ENCODE data around the gene PSMA5. TPM values are rescaled to one million over a fixed set of nuclear protein-coding genes. Genes with fewer than 3 reads are reported as not detected.
"Not testable (repeated sequence)": the region's sequence is repeated elsewhere in the genome, so short reads cannot be mapped to it uniquely, and the experiment has no call there.

PSMA5 gene
- total RNA-seq, 2 experiments from 2014 or later = 174 to 189 TPM

- POLR2A ChIA-PET = interaction anchor here (1.0 to 1.7 kb wide), 3 partner anchors 87 to 120 kb away, joined by 4 to 7 read pairs (median 5); partner anchors contain the start of genes ATXN7L2 and PSRC1
- DNase-seq = no peak
- peak overlapping the region; percentile 82 for H3K4me3 Mint-ChIP-seq
- peak overlapping the region; percentile 13 for H3K27ac Mint-ChIP-seq
- no peaks in the 10 kb centered on the region for H3K9me3 Mint-ChIP-seq (ENCODE audit: insufficient read depth)
- peaks cover 34% of the 10 kb centered on the region for H3K27me3 Mint-ChIP-seq (ENCODE audit: low read depth)
- peaks cover 10% of the 10 kb centered on the region for H3K36me3 Mint-ChIP-seq (ENCODE audit: low read depth)
- peaks cover 41% of the 10 kb centered on the region for H3K4me1 Mint-ChIP-seq (ENCODE audit: low read depth)
- CTCF ChIA-PET = interaction anchor here (0.9 to 8.8 kb wide), 9 partner anchors 10 to 198 kb away, joined by 3 to 166 read pairs (median 20); partner anchors contain the start of gene PSRC1
- no peak for ATAC-seq
Observed at GRCh38 chr1:109396871-109397580, 29.2 kb downstream of the PSMA5 start.

DNA sequence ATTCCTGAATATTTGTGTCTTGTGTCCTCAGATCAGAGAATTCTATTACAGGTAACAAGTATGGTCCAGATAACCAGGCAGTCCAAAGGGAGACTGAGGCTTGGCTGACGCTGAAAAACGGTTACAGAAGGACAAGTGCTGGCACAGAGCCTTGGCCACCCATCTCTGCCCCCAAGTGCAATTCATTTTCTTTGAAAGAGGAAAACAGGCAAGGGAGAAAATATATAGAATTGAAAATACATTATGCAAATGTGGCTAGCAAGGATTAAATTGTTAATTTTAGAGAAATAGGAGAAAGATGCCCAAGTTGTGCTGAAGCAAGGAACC, 29.8 kb downstream of the PSMA5 start:
- Mint-ChIP-seq H3K27ac (no peak overlapping the region), H3K4me1 (ENCODE audit: low read depth) (peaks cover 44% of the 10 kb centered on the region), H3K36me3 (ENCODE audit: low read depth) (peaks cover 8% of the 10 kb centered on the region), H3K27me3 (ENCODE audit: low read depth) (peaks cover 36% of the 10 kb centered on the region), H3K9me3 (ENCODE audit: insufficient read depth) (no peaks in the 10 kb centered on the region), H3K4me3 (peak overlapping the region; percentile 82)
- ChIA-PET CTCF (interaction anchor here (0.8 to 8.8 kb wide), 7 partner anchors 10 to 197 kb away, joined by 3 to 166 read pairs (median 4); no protein-coding TSS in a partner anchor), POLR2A (no interaction called here)
- DNase-seq (no peak), ATAC-seq (no peak)

GRCh38 chr1:109395602-109396512, 30.4 kb downstream of the PSMA5 start:
- H3K4me3 Mint-ChIP-seq = no peak overlapping the region
- ATAC-seq = no peak
- H3K27ac Mint-ChIP-seq = no peak overlapping the region
- no peak for DNase-seq
- POLR2A ChIA-PET = no interaction called here
- H3K4me1 Mint-ChIP-seq (ENCODE audit: low read depth) = peaks cover 44% of the 10 kb centered on the region
- H3K27me3 Mint-ChIP-seq (ENCODE audit: low read depth) = peaks cover 37% of the 10 kb centered on the region
- H3K36me3 Mint-ChIP-seq (ENCODE audit: low read depth) = peaks cover 4% of the 10 kb centered on the region
- CTCF ChIA-PET = interaction anchor here (0.7 to 8.8 kb wide), 8 partner anchors 9 to 196 kb away, joined by 3 to 166 read pairs (median 4); no protein-coding TSS in a partner anchor
- H3K9me3 Mint-ChIP-seq (ENCODE audit: insufficient read depth) = no peaks in the 10 kb centered on the region

- H3K4me3 Mint-ChIP-seq; H3K36me3 Mint-ChIP-seq (ENCODE audit: low read depth); H3K27ac Mint-ChIP-seq; H3K9me3 Mint-ChIP-seq (ENCODE audit: insufficient read depth); DNase-seq; POLR2A ChIA-PET; ATAC-seq: not testable (repeated sequence)
- CTCF ChIA-PET = interaction anchor here (0.7 to 8.8 kb wide), 3 partner anchors 64 to 131 kb away, joined by 3 to 166 read pairs (median 4); no protein-coding TSS in a partner anchor
- Mint-ChIP-seq H3K4me1 (ENCODE audit: low read depth) (peaks cover 44% of the 10 kb centered on the region), H3K27me3 (ENCODE audit: low read depth) (peaks cover 40% of the 10 kb centered on the region)
Observed at GRCh38 chr1:109395282-109395599, 31.0 kb downstream of the PSMA5 start.

- ChIA-PET CTCF (interaction anchor here (0.9 to 8.8 kb wide), 3 partner anchors 117 to 130 kb away, joined by 4 to 166 read pairs (median 7); no protein-coding TSS in a partner anchor), POLR2A (no interaction called here)
- Mint-ChIP-seq H3K27me3 (ENCODE audit: low read depth) (peaks cover 44% of the 10 kb centered on the region), H3K36me3 (ENCODE audit: low read depth) (peaks cover 3% of the 10 kb centered on the region), H3K27ac (no peak overlapping the region), H3K9me3 (ENCODE audit: insufficient read depth) (no peaks in the 10 kb centered on the region), H3K4me3 (no peak overlapping the region), H3K4me1 (ENCODE audit: low read depth) (peaks cover 49% of the 10 kb centered on the region)
- DNase-seq (no peak), ATAC-seq (no peak)
Observed at GRCh38 chr1:109394591-109395281, 31.5 kb downstream of the PSMA5 start.

DNA sequence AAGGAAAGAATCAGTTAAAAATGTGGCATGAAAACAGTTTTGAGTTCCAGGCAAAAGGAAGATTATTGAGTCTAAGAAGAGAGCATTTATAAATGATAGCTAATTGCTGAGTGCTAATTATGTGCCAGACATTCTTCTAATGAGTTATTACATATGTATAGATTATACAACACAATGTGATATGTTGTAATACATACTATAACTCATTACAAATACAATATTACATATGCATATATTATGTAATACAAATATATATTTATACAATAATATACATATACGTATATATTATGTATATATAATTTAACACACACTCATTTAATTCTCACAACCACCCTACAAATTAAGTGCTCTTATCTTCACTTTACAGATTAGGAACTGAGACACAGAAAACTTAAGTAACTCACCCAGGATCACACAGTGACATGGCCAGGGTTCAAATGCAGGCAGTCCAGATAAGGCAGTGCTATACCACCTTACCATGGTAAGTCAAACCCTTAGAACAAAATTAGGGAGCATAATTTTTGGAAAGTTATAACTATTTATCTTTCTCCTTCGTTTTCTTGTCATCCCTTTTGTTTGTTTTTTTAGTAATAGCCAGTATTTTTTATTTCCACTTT, 32.5 kb downstream of the PSMA5 start:
- Mint-ChIP-seq H3K27me3 (ENCODE audit: low read depth) (peaks cover 48% of the 10 kb centered on the region), H3K4me3 (no peak overlapping the region), H3K36me3 (ENCODE audit: low read depth) (peaks cover 3% of the 10 kb centered on the region), H3K4me1 (ENCODE audit: low read depth) (peaks cover 46% of the 10 kb centered on the region), H3K27ac (no peak overlapping the region), H3K9me3 (ENCODE audit: insufficient read depth) (no peaks in the 10 kb centered on the region)
- DNase-seq = no peak
- CTCF ChIA-PET = interaction anchor here (1.3 to 1.7 kb wide), 2 partner anchors 23 to 116 kb away, joined by 3 to 7 read pairs; no protein-coding TSS in a partner anchor
- ATAC-seq = no peak
- POLR2A ChIA-PET = no interaction called here

DNA sequence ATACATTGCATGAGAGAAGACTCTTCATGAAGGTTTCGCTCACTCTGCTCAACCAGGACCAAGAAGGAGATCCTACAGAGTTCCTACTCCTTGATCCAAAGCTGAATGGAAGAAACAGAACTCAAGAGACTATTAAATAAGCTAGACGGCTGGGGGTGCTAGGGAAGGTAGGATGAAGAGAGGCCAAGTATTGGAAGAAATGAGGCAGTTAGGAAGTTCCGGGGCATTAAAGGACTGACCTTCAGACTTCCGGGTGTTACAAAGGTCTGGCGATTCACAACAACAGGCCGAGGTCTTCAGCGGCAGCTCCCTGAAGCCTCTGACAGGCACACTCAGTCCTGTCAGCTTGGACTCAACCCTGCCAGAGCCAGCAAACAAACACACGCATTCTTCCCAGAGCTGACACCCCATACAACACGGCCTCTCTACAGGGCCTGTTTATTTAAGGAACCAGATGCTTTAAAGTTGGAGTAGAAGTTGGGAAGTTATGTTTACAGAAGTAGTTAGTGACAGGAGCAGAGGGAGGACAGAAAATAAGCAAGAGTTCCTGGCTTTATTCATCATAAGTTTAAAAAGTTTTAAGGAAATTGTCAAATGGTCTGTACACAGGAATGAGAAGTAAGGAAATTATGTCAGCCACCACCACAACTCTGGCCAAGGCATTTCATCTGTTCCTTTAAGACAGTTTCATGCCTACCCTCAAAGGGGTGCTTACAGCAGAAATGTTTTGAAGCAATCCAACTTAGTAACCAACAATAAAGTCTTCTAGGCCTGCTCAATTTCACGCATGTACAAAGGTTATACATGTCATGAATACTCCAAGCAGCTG, 33.2 kb downstream of the PSMA5 start:
- H3K4me1 Mint-ChIP-seq (ENCODE audit: low read depth) = peaks cover 39% of the 10 kb centered on the region
- peaks cover 3% of the 10 kb centered on the region for H3K36me3 Mint-ChIP-seq (ENCODE audit: low read depth)
- ChIA-PET CTCF (interaction anchor here (1.3 to 2.4 kb wide), 4 partner anchors 22 to 140 kb away, joined by 3 to 8 read pairs (median 6); no protein-coding TSS in a partner anchor), POLR2A (no interaction called here)
- no peak overlapping the region for H3K4me3 Mint-ChIP-seq
- H3K9me3 Mint-ChIP-seq (ENCODE audit: insufficient read depth) = no peaks in the 10 kb centered on the region
- ATAC-seq (no peak), DNase-seq (no peak)
- peaks cover 50% of the 10 kb centered on the region for H3K27me3 Mint-ChIP-seq (ENCODE audit: low read depth)
- H3K27ac Mint-ChIP-seq = no peak overlapping the region

GRCh38 chr1:109392037-109392787, 34.0 kb downstream of the PSMA5 start:
- ChIA-PET CTCF (interaction anchor here (0.6 to 2.4 kb wide), 4 partner anchors 7 to 279 kb away, joined by 3 to 11 read pairs (median 7); no protein-coding TSS in a partner anchor), POLR2A (no interaction called here)

GRCh38 chr1:109391626-109392025, 34.6 kb downstream of the PSMA5 start:
- ChIA-PET POLR2A (no interaction called here), CTCF (interaction anchor here (1.7 to 2.4 kb wide), 4 partner anchors 8 to 141 kb away, joined by 3 to 11 read pairs (median 7); no protein-coding TSS in a partner anchor)
- no peak for ATAC-seq
- Mint-ChIP-seq H3K4me3 (no peak overlapping the region), H3K36me3 (ENCODE audit: low read depth) (no peaks in the 10 kb centered on the region), H3K4me1 (ENCODE audit: low read depth) (peaks cover 34% of the 10 kb centered on the region), H3K27me3 (ENCODE audit: low read depth) (peaks cover 45% of the 10 kb centered on the region), H3K9me3 (ENCODE audit: insufficient read depth) (no peaks in the 10 kb centered on the region), H3K27ac (no peak overlapping the region)
- no peak for DNase-seq

More at GRCh38 chr1:109392037-109392787, 34.0 kb downstream of the PSMA5 start:
- Mint-ChIP-seq H3K4me1 (ENCODE audit: low read depth) (peaks cover 38% of the 10 kb centered on the region), H3K9me3 (ENCODE audit: insufficient read depth) (no peaks in the 10 kb centered on the region), H3K27ac (no peak overlapping the region), H3K4me3 (no peak overlapping the region), H3K27me3 (ENCODE audit: low read depth) (peaks cover 50% of the 10 kb centered on the region), H3K36me3 (ENCODE audit: low read depth) (peaks cover 3% of the 10 kb centered on the region)
- DNase-seq (no peak), ATAC-seq (no peak)

- CTCF ChIA-PET = interaction anchor here (0.7 to 2.4 kb wide), 6 partner anchors 8 to 142 kb away, joined by 3 to 11 read pairs (median 4); no protein-coding TSS in a partner anchor
- no peak for ATAC-seq
- Mint-ChIP-seq H3K27ac (no peak overlapping the region), H3K9me3 (ENCODE audit: insufficient read depth) (no peaks in the 10 kb centered on the region), H3K27me3 (ENCODE audit: low read depth) (peaks cover 40% of the 10 kb centered on the region), H3K36me3 (ENCODE audit: low read depth) (no peaks in the 10 kb centered on the region), H3K4me3 (no peak overlapping the region), H3K4me1 (ENCODE audit: low read depth) (peaks cover 32% of the 10 kb centered on the region)
- POLR2A ChIA-PET = interaction anchor here (0.7 kb wide), 1 partner anchor 109 kb away, joined by 3 read pairs; no protein-coding TSS in a partner anchor
- no peak for DNase-seq
Observed at GRCh38 chr1:109391157-109391556, 35.1 kb downstream of the PSMA5 start.
